Stimulated activated effector memory CD8-positive, alpha-beta T cell treated with anti-CD3 and anti-CD28 coated beads, Interleukin-12 subunit alpha, Interleukin-12 subunit beta, amount 100 ng/mL, for 72 hours (primary cell): ENCODE measurements around the gene BBIP1.
"Not testable (repeated sequence)": the region's sequence is repeated elsewhere in the genome, so short reads cannot be mapped to it uniquely, and the experiment has no call there.

Experiments used
- ATAC-seq: fragments of 150-1000 bp; cut with Tn5 transposase; 2 replicates; pipeline ENCODE4 v1.10.0; 2021
- DNase-seq, 2 donors: peaks; one replicate each; pipeline ENCODE4 v3.0.0; 2021 to 2022; ENCODE audit warnings: low spot score in 2 of 2
- H3K27ac Mint-ChIP-seq: one replicate; pipeline ENCODE4 v1.8.0; 2022; ENCODE audit warnings: mild to moderate bottlenecking, mixed read lengths
- H3K36me3 Mint-ChIP-seq: one replicate; pipeline ENCODE4 v1.8.0; 2022; ENCODE audit warnings: mild to moderate bottlenecking, mixed read lengths
- H3K4me1 Mint-ChIP-seq: one replicate; pipeline ENCODE4 v1.8.0; 2022; ENCODE audit warnings: mixed read lengths
- H3K4me3 Mint-ChIP-seq: one replicate; pipeline ENCODE4 v1.8.0; 2022; ENCODE audit warnings: mild to moderate bottlenecking, mixed read lengths
- H3K9me3 Mint-ChIP-seq: one replicate; pipeline ENCODE4 v1.8.0; 2022; ENCODE audit warnings: mixed read lengths

The BBIP1 gene

GRCh38 chr10:110939419-110939818 is 20.4 kb upstream of the BBIP1 start:
- H3K4me3 Mint-ChIP-seq: no peak overlapping the region
- peaks cover 29% of the 10 kb centered on the region for H3K36me3 Mint-ChIP-seq
- H3K4me1 Mint-ChIP-seq: peaks cover 37% of the 10 kb centered on the region
- DNase-seq (no peak), ATAC-seq (no peak)
- peaks cover 4% of the 10 kb centered on the region for H3K9me3 Mint-ChIP-seq
- no peak overlapping the region for H3K27ac Mint-ChIP-seq

GRCh38 chr10:110936757-110937156 is 17.8 kb upstream of the BBIP1 start:
- H3K36me3 Mint-ChIP-seq: peaks cover 19% of the 10 kb centered on the region
- H3K27ac Mint-ChIP-seq: no peak overlapping the region
- H3K4me1 Mint-ChIP-seq: peaks cover 20% of the 10 kb centered on the region
- DNase-seq: no peak
- ATAC-seq: no peak
- H3K9me3 Mint-ChIP-seq: no peaks in the 10 kb centered on the region
- no peak overlapping the region for H3K4me3 Mint-ChIP-seq

GRCh38 chr10:110932505-110933180 is 13.7 kb upstream of the BBIP1 start:
- no peak for DNase-seq
- ATAC-seq: no peak
- H3K36me3 Mint-ChIP-seq: peaks cover 5% of the 10 kb centered on the region
- no peaks in the 10 kb centered on the region for H3K9me3 Mint-ChIP-seq
- H3K27ac Mint-ChIP-seq: no peak overlapping the region
- no peak overlapping the region for H3K4me3 Mint-ChIP-seq
- H3K4me1 Mint-ChIP-seq: peaks cover 14% of the 10 kb centered on the region

- ATAC-seq (no peak), DNase-seq (no peak)
- Mint-ChIP-seq H3K9me3 (no peaks in the 10 kb centered on the region), H3K4me1 (peaks cover 6% of the 10 kb centered on the region), H3K27ac (no peak overlapping the region), H3K4me3 (no peak overlapping the region), H3K36me3 (peaks cover 5% of the 10 kb centered on the region)
Observed at GRCh38 chr10:110931769-110932381, 12.9 kb upstream of the BBIP1 start.

GRCh38 chr10:110927461-110927860 is 8.5 kb upstream of the BBIP1 start:
- ATAC-seq: no peak
- Mint-ChIP-seq H3K9me3 (no peaks in the 10 kb centered on the region), H3K4me1 (peaks cover 33% of the 10 kb centered on the region), H3K4me3 (no peak overlapping the region), H3K27ac (no peak overlapping the region), H3K36me3 (no peaks in the 10 kb centered on the region)
- no peak for DNase-seq

GRCh38 chr10:110923856-110924493 is 5.0 kb upstream of the BBIP1 start:
- peak overlapping the region; percentile 24 for H3K27ac Mint-ChIP-seq
- H3K9me3 Mint-ChIP-seq: no peaks in the 10 kb centered on the region
- peaks cover 39% of the 10 kb centered on the region for H3K4me1 Mint-ChIP-seq
- H3K4me3 Mint-ChIP-seq: peak overlapping the region; percentile 2
- no peak for ATAC-seq
- peaks cover 9% of the 10 kb centered on the region for H3K36me3 Mint-ChIP-seq
- DNase-seq: no peak

GRCh38 chr10:110919971-110920881 is 1.2 kb upstream of the BBIP1 start:
- ATAC-seq: no peak
- Mint-ChIP-seq H3K36me3 (peaks cover 42% of the 10 kb centered on the region), H3K4me1 (peaks cover 46% of the 10 kb centered on the region), H3K9me3 (no peaks in the 10 kb centered on the region), H3K27ac (peak overlapping the region; percentile 100), H3K4me3 (peak overlapping the region; percentile 83)
- peak; percentile 23 to 75 for DNase-seq

GRCh38 chr10:110919349-110919931 is 460 bp upstream of the BBIP1 start, which contains the start of gene SHOC2:
SHOC2 (plus strand) TSS chr10:110919604; CDS start chr10:110964359, 44,755 bp downstream.
- peaks cover 43% of the 10 kb centered on the region for H3K4me1 Mint-ChIP-seq
- H3K9me3 Mint-ChIP-seq: no peaks in the 10 kb centered on the region
- ATAC-seq (peak; percentile 69), DNase-seq (peak; percentile 84 to 96)
- H3K4me3 Mint-ChIP-seq: peak within 1 kb of the TSS; percentile 83
- peak within 1 kb of the TSS; percentile 100 for H3K27ac Mint-ChIP-seq
- peaks cover 43% of the 10 kb centered on the region for H3K36me3 Mint-ChIP-seq

- peaks cover 43% of the 10 kb centered on the region for H3K36me3 Mint-ChIP-seq
- ATAC-seq (no peak), DNase-seq (no peak)
- no peaks in the 10 kb centered on the region for H3K9me3 Mint-ChIP-seq
- peaks cover 33% of the 10 kb centered on the region for H3K4me1 Mint-ChIP-seq
- H3K4me3 Mint-ChIP-seq: peak overlapping the region; percentile 83
- H3K27ac Mint-ChIP-seq: peak overlapping the region; percentile 100
Observed at GRCh38 chr10:110918269-110918642, 724 bp downstream of the BBIP1 start.

GRCh38 chr10:110916554-110917346 is 2.2 kb downstream of the BBIP1 start:
- no peaks in the 10 kb centered on the region for H3K9me3 Mint-ChIP-seq
- H3K4me3 Mint-ChIP-seq: peak overlapping the region; percentile 83
- peaks cover 26% of the 10 kb centered on the region for H3K4me1 Mint-ChIP-seq
- DNase-seq (no peak), ATAC-seq (no peak)
- H3K27ac Mint-ChIP-seq: peak overlapping the region; percentile 43
- peaks cover 52% of the 10 kb centered on the region for H3K36me3 Mint-ChIP-seq

GRCh38 chr10:110915600-110915999 is 3.4 kb downstream of the BBIP1 start:
- Mint-ChIP-seq H3K4me1 (peaks cover 28% of the 10 kb centered on the region), H3K27ac (peak overlapping the region; percentile 56), H3K36me3 (peaks cover 59% of the 10 kb centered on the region)
- H3K4me3 Mint-ChIP-seq, H3K9me3 Mint-ChIP-seq, DNase-seq, ATAC-seq: not testable (repeated sequence)

- DNase-seq (no peak), ATAC-seq (no peak)
- no peaks in the 10 kb centered on the region for H3K9me3 Mint-ChIP-seq
- H3K36me3 Mint-ChIP-seq: peaks cover 57% of the 10 kb centered on the region
- peak overlapping the region; percentile 56 for H3K27ac Mint-ChIP-seq
- H3K4me3 Mint-ChIP-seq: no peak overlapping the region
- H3K4me1 Mint-ChIP-seq: peaks cover 28% of the 10 kb centered on the region
Observed at GRCh38 chr10:110915035-110915434, 3.9 kb downstream of the BBIP1 start.

- Mint-ChIP-seq H3K9me3 (no peaks in the 10 kb centered on the region), H3K4me1 (peaks cover 29% of the 10 kb centered on the region), H3K4me3 (no peak overlapping the region), H3K36me3 (peaks cover 55% of the 10 kb centered on the region), H3K27ac (no peak overlapping the region)
- ATAC-seq (no peak), DNase-seq (no peak)
Observed at GRCh38 chr10:110914431-110914830, 4.5 kb downstream of the BBIP1 start.

GRCh38 chr10:110912374-110912773 is 6.6 kb downstream of the BBIP1 start:
- no peak for DNase-seq
- H3K9me3 Mint-ChIP-seq: no peaks in the 10 kb centered on the region
- H3K4me3 Mint-ChIP-seq: no peak overlapping the region
- H3K36me3 Mint-ChIP-seq: peaks cover 38% of the 10 kb centered on the region
- ATAC-seq: no peak
- peaks cover 28% of the 10 kb centered on the region for H3K4me1 Mint-ChIP-seq
- no peak overlapping the region for H3K27ac Mint-ChIP-seq
